Esophagus squamous epithelium (tissue), 5 donors: ENCODE data around the gene HGF. TPM values are rescaled to one million over a fixed set of nuclear protein-coding genes. Genes with fewer than 3 reads are reported as not detected.

Experiments
- DNase-seq: peaks from one replicate; lab custom pipeline; 2025; lab: John Stamatoyannopoulos, UW
- H3K27ac ChIP-seq, 4 donors: fragments of 200-600 bp; sonication (generic); one replicate each; pipeline ENCODE4 v1.5.1; 2016 to 2019; ENCODE audit warnings: mild to moderate bottlenecking in 1 of 4
- H3K27me3 ChIP-seq, 4 donors: fragments of 200-600 bp; sonication (generic); 1 replicate in 3 of 4; 2 replicates in 1 of 4; pipeline versions ENCODE4 v1.5.1 to v1.6.0; 2017 to 2021; ENCODE audit warnings: antibody characterized with exemption in 1 of 4
- H3K36me3 ChIP-seq, 3 donors: fragments of 200-600 bp; sonication (generic); one replicate each; pipeline ENCODE4 v1.5.1; 2016 to 2019
- H3K4me1 ChIP-seq, 3 donors: fragments of 200-600 bp; sonication (generic); one replicate each; pipeline ENCODE4 v1.5.1; 2017 to 2019
- H3K4me3 ChIP-seq, 4 donors: fragments of 200-600 bp; sonication (generic); 1 replicate in 3 of 4; 2 replicates in 1 of 4; pipeline ENCODE4 v1.5.1; 2016 to 2019; ENCODE audit warnings: mild to moderate bottlenecking in 2 of 4, moderate library complexity in 1 of 4
- H3K9me3 ChIP-seq, 3 donors: fragments of 200-600 bp; sonication (generic); one replicate each; pipeline ENCODE4 v1.5.1; 2016 to 2019
- POLR2A ChIP-seq, 4 donors: fragments of 450-650 bp; IDR thresholded peaks; one replicate each; pipeline ENCODE4 v1.6.1; 2017; ENCODE audit warnings: antibody characterized with exemption in 4 of 4, mild to moderate bottlenecking in 4 of 4, moderate library complexity in 3 of 4
- WGBS, 2 donors: methylation state at CpG; one replicate each; pipeline ENCODE4 v1.1.5; 2018; 5-methylcytosine and 5-hydroxymethylcytosine counted together
- intact Hi-C: fragments of 100-400 bp; cut with DNase I; formaldehyde crosslinking; loops from one replicate; pipeline ENCODE4 v1.15.0; 2022
- total RNA-seq, 4 donors: library from RNA; depleted of rRNA; stranded (reverse); fragments of >200 nt; gene quantifications; one replicate each; pipeline ENCODE4 v1.1.0, GENCODE V29; 2016
- TF ChIP-seq, protein P1 (sequence below), 6 experiments: fragments of 450-650 bp in 4 of 6; fragments of 200-600 bp in 2 of 6; sonication (generic) in 2 of 6; IDR thresholded peaks; one replicate each; pipeline ENCODE4 v1.5.1; 2016 to 2019; ENCODE audit warnings: antibody characterized with exemption in 6 of 6, mild to moderate bottlenecking in 4 of 6, moderate library complexity in 4 of 6
- donor health status: DM: yes; HTN: yes; CAD: no.

The HGF gene
- total RNA-seq, 4 donors from 2014 or later: 0.30 to 4.4 (median 0.95) TPM

DNA sequence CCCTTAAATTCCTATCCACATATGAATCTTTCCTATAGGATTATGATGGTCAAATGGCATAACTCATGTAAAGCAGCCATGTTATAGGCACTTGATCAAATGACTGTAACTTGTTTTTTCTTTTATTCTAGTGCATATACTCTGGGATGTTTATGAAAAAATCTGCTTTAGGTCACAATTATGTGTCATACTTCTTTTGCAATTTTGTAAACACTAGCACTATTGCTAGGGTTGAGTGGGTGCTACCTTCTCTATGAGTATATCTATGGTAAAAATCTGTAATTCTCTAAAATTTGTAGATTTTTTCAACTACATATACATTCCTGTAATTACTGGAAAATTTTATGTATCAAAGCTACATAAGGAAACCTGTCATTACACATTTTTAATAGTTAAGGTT is 50.0 kb downstream of the HGF start:
- no peak overlapping the region for H3K27ac ChIP-seq
- DNase-seq: no peak
- H3K4me3 ChIP-seq: no peak overlapping the region
- H3K36me3 ChIP-seq: no peaks in the 10 kb centered on the region
- no peaks in the 10 kb centered on the region for H3K4me1 ChIP-seq
- TF ChIP-seq POLR2A (IDR thresholded peaks at IDR 0.05): no peak
- TF ChIP-seq, protein P1, sequence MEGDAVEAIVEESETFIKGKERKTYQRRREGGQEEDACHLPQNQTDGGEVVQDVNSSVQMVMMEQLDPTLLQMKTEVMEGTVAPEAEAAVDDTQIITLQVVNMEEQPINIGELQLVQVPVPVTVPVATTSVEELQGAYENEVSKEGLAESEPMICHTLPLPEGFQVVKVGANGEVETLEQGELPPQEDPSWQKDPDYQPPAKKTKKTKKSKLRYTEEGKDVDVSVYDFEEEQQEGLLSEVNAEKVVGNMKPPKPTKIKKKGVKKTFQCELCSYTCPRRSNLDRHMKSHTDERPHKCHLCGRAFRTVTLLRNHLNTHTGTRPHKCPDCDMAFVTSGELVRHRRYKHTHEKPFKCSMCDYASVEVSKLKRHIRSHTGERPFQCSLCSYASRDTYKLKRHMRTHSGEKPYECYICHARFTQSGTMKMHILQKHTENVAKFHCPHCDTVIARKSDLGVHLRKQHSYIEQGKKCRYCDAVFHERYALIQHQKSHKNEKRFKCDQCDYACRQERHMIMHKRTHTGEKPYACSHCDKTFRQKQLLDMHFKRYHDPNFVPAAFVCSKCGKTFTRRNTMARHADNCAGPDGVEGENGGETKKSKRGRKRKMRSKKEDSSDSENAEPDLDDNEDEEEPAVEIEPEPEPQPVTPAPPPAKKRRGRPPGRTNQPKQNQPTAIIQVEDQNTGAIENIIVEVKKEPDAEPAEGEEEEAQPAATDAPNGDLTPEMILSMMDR (IDR thresholded peaks at IDR 0.05): no peak
- no peaks in the 10 kb centered on the region for H3K9me3 ChIP-seq
- intact Hi-C loops: no loop called here
- H3K27me3 ChIP-seq: no peaks in the 10 kb centered on the region

DNA sequence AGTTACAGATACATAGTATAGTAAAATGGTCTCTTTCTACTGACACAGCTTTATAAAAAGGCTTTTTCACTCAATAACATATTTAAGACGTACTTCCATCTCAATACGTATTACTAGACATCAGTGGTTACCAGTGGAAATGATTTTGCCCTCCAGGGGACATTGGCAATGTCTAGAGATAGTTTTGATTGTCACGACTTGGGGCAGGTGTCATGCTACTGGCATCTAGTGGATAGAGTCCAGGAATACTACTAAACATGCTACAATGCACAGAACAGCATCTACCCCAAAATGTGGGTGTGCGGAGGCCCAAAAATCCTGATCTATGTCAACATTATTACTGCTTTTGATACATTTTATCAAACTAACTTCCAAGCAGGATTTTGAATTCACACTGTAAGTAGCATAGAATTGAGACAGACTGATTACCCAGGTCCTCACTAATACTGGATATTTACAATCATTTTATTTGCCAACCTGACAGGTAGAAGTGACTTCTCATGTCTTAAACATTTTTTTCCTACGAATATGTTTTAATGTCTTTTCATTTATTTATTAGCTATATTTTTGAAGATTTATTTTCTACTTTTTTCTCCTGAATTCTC is 53.8 kb downstream of the HGF start:
- H3K27me3 ChIP-seq: no peaks in the 10 kb centered on the region
- TF ChIP-seq, protein P1 (IDR thresholded peaks at IDR 0.05): peak in 2 of 6 experiments; percentile 16 to 51
- TF ChIP-seq POLR2A (IDR thresholded peaks at IDR 0.05): no peak
- intact Hi-C loops: no loop called here
- no peak for DNase-seq
- H3K4me3 ChIP-seq: no peak overlapping the region
- 42 to 62% methylated on average over 5 of the region's 5 CpGs for WGBS, 2 donors
- no peak overlapping the region for H3K27ac ChIP-seq
- no peaks in the 10 kb centered on the region for H3K9me3 ChIP-seq
- no peaks in the 10 kb centered on the region for H3K36me3 ChIP-seq
- H3K4me1 ChIP-seq: no peaks in the 10 kb centered on the region

DNA sequence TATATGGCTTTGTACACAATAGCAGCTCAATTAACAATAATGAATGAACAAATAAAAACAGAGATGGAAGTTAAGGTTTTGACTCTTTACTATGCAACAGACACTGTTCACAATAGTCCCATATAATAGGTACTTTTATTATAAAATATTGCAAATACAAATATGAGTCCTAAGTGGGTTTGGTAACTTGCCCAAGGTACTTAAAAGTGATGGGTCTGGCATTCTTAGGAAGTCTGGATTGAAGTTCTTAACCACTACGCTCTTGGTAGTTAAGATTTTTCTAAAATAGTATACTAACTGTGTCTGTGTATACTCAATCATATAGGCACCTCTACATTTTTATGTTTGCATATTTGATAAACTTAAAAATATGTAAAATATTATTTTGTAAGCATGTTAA is 55.5 kb downstream of the HGF start:
- no peak overlapping the region for H3K27ac ChIP-seq
- no peaks in the 10 kb centered on the region for H3K4me1 ChIP-seq
- intact Hi-C loops: no loop called here
- DNase-seq: no peak
- H3K36me3 ChIP-seq: no peaks in the 10 kb centered on the region
- 63 to 79% methylated on average over 1 of the region's 1 CpG for WGBS, 2 donors
- no peak for TF ChIP-seq POLR2A (IDR thresholded peaks at IDR 0.05)
- TF ChIP-seq, protein P1 (IDR thresholded peaks at IDR 0.05): no peak
- no peak overlapping the region for H3K4me3 ChIP-seq
- no peaks in the 10 kb centered on the region for H3K9me3 ChIP-seq
- H3K27me3 ChIP-seq: no peaks in the 10 kb centered on the region

DNA sequence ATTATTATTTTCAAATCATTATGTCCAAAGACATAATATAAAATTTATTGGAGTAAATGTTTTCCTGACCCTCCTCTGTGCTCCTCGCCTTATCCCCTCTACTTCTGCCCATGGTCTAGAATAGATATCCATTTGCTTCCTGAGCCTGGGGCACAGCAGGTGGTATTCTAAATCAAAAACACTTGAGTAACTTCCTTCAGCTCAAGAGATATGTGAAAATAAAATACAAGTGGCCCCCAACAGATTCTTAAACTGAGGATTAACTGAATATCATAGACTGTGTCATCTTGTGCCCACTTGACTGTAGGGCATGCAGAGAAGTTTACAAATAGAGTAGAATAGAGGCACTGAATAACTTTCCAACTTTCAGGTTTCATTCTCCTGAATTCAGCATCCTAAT is 59.1 kb downstream of the HGF start:
- intact Hi-C loops: no loop called here
- H3K4me3 ChIP-seq: no peak overlapping the region
- TF ChIP-seq, protein P1 (IDR thresholded peaks at IDR 0.05): no peak
- no peak for TF ChIP-seq POLR2A (IDR thresholded peaks at IDR 0.05)
- WGBS, 2 donors: 92 to 95% methylated on average over 1 of the region's 1 CpG
- no peaks in the 10 kb centered on the region for H3K36me3 ChIP-seq
- H3K4me1 ChIP-seq: no peaks in the 10 kb centered on the region
- H3K27ac ChIP-seq: no peak overlapping the region
- H3K27me3 ChIP-seq: no peaks in the 10 kb centered on the region
- no peak for DNase-seq
- no peaks in the 10 kb centered on the region for H3K9me3 ChIP-seq

DNA sequence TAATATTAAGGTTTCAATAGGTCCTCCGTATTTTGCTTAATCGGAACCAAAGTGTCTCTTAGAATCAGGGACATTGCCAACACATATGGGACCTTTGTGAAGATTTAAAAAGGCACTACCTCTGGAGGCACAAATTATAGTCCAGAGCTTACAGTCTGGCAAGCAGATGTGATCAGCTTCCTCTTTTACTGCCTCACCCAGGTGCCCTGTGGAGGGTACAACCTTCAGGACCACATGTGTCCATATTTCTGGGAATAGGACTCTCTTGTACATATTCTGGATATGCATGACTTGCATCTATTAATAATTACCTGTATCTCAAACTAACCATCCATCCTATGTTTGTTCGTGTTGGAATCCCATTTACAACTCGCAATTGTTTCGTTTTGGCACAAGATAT is 60.0 kb downstream of the HGF start:
- TF ChIP-seq, protein P1 (IDR thresholded peaks at IDR 0.05): no peak
- no peak for TF ChIP-seq POLR2A (IDR thresholded peaks at IDR 0.05)
- WGBS, 2 donors: 86 to 90% methylated on average over 5 of the region's 5 CpGs
- no peak overlapping the region for H3K27ac ChIP-seq
- H3K27me3 ChIP-seq: no peaks in the 10 kb centered on the region
- no peaks in the 10 kb centered on the region for H3K4me1 ChIP-seq
- H3K4me3 ChIP-seq: no peak overlapping the region
- intact Hi-C loops: no loop called here
- DNase-seq: no peak
- no peaks in the 10 kb centered on the region for H3K36me3 ChIP-seq
- H3K9me3 ChIP-seq: no peaks in the 10 kb centered on the region
